WTC11 (cell line): ENCODE data around the gene DERA.

ENCODE experiments used
- CBFB ChIP-seq: sonication (generic); formaldehyde crosslinking; IDR thresholded peaks from 2 replicates; pipeline ENCODE4 v1.8.1; 2022; ENCODE audit warnings: mild to moderate bottlenecking, low read depth, missing genetic modification reagents
- CREM ChIP-seq: sonication (generic); formaldehyde crosslinking; IDR thresholded peaks from 2 replicates; pipeline ENCODE4 v1.8.1; 2022; ENCODE audit warnings: mild to moderate bottlenecking, missing genetic modification reagents, moderate library complexity
- CTCF ChIP-seq: fragments of 200-600 bp; IDR thresholded peaks from 2 replicates; pipeline ENCODE4 v1.8.0; 2022; ENCODE audit warnings: antibody characterized with exemption
- ELF4 ChIP-seq: sonication (generic); formaldehyde crosslinking; IDR thresholded peaks from 2 replicates; pipeline ENCODE4 v1.8.1; 2022; ENCODE audit warnings: low read depth, mild to moderate bottlenecking, moderate library complexity, missing genetic modification reagents
- FOXJ3 ChIP-seq: sonication (generic); formaldehyde crosslinking; IDR thresholded peaks from 2 replicates; pipeline ENCODE4 v1.9.0; 2021; ENCODE audit warnings: missing genetic modification reagents, mild to moderate bottlenecking, borderline replicate concordance
- NR1H2 ChIP-seq: sonication (generic); formaldehyde crosslinking; IDR thresholded peaks from 2 replicates; pipeline ENCODE4 v1.9.0; 2021; ENCODE audit warnings: mild to moderate bottlenecking, moderate library complexity, missing genetic modification reagents
- NR3C1 ChIP-seq: sonication (generic); formaldehyde crosslinking; conservative IDR thresholded peaks from 2 replicates; pipeline ENCODE4 v1.8.1; 2023; ENCODE audit warnings: low read depth, mild to moderate bottlenecking, missing genetic modification reagents
- SMAD4 ChIP-seq: sonication (generic); formaldehyde crosslinking; IDR thresholded peaks from 2 replicates; pipeline ENCODE4 v1.8.0; 2022; ENCODE audit warnings: mild to moderate bottlenecking, missing genetic modification reagents
- SP1 ChIP-seq: sonication (generic); formaldehyde crosslinking; conservative IDR thresholded peaks from 2 replicates; pipeline ENCODE4 v1.8.1; 2022; ENCODE audit warnings: missing genetic modification reagents
- ZNF138 ChIP-seq: sonication (generic); formaldehyde crosslinking; conservative IDR thresholded peaks from 2 replicates; pipeline ENCODE4 v1.8.1; 2022; ENCODE audit warnings: mild to moderate bottlenecking, moderate library complexity, missing genetic modification reagents
- TF ChIP-seq, protein P1 (sequence below): sonication (generic); formaldehyde crosslinking; IDR thresholded peaks from 2 replicates; pipeline ENCODE4 v1.8.1; 2023; ENCODE audit warnings: mild to moderate bottlenecking, missing genetic modification reagents, moderate library complexity
- TF ChIP-seq, protein P2 (sequence below): sonication (generic); formaldehyde crosslinking; IDR thresholded peaks from 2 replicates; pipeline ENCODE4 v1.8.1; 2023; ENCODE audit warnings: mild to moderate bottlenecking, moderate library complexity, missing genetic modification reagents
- TF ChIP-seq, protein P3 (sequence below): sonication (generic); formaldehyde crosslinking; IDR thresholded peaks from 2 replicates; pipeline ENCODE4 v1.8.1; 2022; ENCODE audit warnings: low read depth, mild to moderate bottlenecking, moderate library complexity, missing genetic modification reagents, borderline replicate concordance
- TF ChIP-seq, protein P4 (sequence below): sonication (generic); formaldehyde crosslinking; IDR thresholded peaks from 2 replicates; pipeline ENCODE4 v1.8.1; 2022; ENCODE audit warnings: low read depth, missing genetic modification reagents, borderline replicate concordance

- TF ChIP-seq CBFB (CRISPR knock-in tag) (no peak), ZNF138 (no peak), CTCF (no peak), FOXJ3 (CRISPR knock-in tag) (no peak), CREM (CRISPR knock-in tag) (no peak), ELF4 (no peak), SP1 (CRISPR knock-in tag) (no peak), NR1H2 (CRISPR knock-in tag) (no peak), NR3C1 (CRISPR knock-in tag) (no peak), SMAD4 (no peak)
- TF ChIP-seq, protein P1, sequence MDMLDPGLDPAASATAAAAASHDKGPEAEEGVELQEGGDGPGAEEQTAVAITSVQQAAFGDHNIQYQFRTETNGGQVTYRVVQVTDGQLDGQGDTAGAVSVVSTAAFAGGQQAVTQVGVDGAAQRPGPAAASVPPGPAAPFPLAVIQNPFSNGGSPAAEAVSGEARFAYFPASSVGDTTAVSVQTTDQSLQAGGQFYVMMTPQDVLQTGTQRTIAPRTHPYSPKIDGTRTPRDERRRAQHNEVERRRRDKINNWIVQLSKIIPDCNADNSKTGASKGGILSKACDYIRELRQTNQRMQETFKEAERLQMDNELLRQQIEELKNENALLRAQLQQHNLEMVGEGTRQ: no peak
- TF ChIP-seq, protein P2, sequence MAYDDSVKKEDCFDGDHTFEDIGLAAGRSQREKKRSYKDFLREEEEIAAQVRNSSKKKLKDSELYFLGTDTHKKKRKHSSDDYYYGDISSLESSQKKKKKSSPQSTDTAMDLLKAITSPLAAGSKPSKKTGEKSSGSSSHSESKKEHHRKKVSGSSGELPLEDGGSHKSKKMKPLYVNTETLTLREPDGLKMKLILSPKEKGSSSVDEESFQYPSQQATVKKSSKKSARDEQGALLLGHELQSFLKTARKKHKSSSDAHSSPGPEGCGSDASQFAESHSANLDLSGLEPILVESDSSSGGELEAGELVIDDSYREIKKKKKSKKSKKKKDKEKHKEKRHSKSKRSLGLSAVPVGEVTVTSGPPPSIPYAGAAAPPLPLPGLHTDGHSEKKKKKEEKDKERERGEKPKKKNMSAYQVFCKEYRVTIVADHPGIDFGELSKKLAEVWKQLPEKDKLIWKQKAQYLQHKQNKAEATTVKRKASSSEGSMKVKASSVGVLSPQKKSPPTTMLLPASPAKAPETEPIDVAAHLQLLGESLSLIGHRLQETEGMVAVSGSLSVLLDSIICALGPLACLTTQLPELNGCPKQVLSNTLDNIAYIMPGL (CRISPR knock-in tag): no peak
- TF ChIP-seq, protein P3, sequence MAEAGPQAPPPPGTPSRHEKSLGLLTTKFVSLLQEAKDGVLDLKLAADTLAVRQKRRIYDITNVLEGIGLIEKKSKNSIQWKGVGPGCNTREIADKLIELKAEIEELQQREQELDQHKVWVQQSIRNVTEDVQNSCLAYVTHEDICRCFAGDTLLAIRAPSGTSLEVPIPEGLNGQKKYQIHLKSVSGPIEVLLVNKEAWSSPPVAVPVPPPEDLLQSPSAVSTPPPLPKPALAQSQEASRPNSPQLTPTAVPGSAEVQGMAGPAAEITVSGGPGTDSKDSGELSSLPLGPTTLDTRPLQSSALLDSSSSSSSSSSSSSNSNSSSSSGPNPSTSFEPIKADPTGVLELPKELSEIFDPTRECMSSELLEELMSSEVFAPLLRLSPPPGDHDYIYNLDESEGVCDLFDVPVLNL: no peak
- TF ChIP-seq, protein P4, sequence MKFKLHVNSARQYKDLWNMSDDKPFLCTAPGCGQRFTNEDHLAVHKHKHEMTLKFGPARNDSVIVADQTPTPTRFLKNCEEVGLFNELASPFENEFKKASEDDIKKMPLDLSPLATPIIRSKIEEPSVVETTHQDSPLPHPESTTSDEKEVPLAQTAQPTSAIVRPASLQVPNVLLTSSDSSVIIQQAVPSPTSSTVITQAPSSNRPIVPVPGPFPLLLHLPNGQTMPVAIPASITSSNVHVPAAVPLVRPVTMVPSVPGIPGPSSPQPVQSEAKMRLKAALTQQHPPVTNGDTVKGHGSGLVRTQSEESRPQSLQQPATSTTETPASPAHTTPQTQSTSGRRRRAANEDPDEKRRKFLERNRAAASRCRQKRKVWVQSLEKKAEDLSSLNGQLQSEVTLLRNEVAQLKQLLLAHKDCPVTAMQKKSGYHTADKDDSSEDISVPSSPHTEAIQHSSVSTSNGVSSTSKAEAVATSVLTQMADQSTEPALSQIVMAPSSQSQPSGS: no peak
Observed at GRCh38 chr12:15988983-15989755, 78.0 kb downstream of the DERA start.
